BE2C (cell line): ENCODE results near the gene DCLK1.

ENCODE experiments used
- DNase-seq: peaks from one replicate; pipeline ENCODE4 v3.0.0-alpha.2; 2020
- H3K27me3 ChIP-seq: fragments of 250-450 bp; sonication (Bioruptor Pico); 2 replicates; pipeline ENCODE4 v1.5.1; 2020; ENCODE audit warnings: mild to moderate bottlenecking
- H3K36me3 ChIP-seq: fragments of 250-450 bp; sonication (Bioruptor Pico); 2 replicates; pipeline ENCODE4 v1.5.1; 2020; ENCODE audit warnings: mild to moderate bottlenecking
- H3K4me1 ChIP-seq: fragments of 250-450 bp; sonication (Bioruptor Pico); 2 replicates; pipeline ENCODE4 v1.5.1; 2020
- H3K4me3 ChIP-seq: 2 replicates; pipeline ENCODE4 v1.5.1; 2011; ENCODE audit warnings: low read depth, low read length
- H3K9me3 ChIP-seq: fragments of 250-450 bp; sonication (Bioruptor Pico); 2 replicates; pipeline ENCODE4 v1.5.1; 2020
- TF ChIP-seq, protein P1 (sequence below): IDR thresholded peaks from 2 replicates; pipeline ENCODE4 v1.5.1; 2012; ENCODE audit warnings: mild to moderate bottlenecking, low read depth, low read length

Gene DCLK1

DNA sequence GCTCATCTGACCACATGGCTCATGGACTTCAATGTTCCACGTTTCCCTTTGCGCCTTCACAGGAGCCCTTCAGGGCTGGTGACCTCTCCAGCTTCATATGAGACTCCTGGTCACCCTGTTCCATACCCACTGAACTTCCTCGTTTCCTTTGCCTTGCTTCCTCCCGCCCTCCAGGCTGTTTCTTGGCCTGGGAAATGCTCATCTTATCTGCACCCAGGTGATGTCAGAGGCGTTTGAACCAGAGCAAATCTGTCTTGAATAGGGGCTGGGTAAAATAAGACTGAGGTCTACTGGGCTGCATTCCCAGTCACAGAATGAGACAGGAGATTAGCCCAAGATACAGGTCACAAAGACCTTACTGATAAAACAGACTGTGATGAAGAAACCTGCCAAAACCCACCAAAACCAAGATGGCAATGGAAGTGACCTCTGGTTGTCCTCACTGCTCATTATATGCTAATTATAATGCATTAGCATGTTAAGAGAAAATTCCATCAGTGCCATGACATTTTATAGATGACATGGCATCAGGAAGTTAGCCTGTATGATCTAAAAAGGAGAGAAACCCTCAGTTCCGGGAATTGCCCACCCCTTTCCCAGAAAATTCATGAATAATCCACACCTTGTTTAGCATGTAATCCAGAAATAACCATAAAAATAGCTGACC is 102.7 kb downstream of the DCLK1 start:
- DNase-seq = no peak
- Histone ChIP-seq H3K36me3 (no peaks in the 10 kb centered on the region), H3K4me3 (no peak overlapping the region), H3K9me3 (no peaks in the 10 kb centered on the region), H3K27me3 (no peaks in the 10 kb centered on the region), H3K4me1 (peaks cover 17% of the 10 kb centered on the region)
- TF ChIP-seq, protein P1, sequence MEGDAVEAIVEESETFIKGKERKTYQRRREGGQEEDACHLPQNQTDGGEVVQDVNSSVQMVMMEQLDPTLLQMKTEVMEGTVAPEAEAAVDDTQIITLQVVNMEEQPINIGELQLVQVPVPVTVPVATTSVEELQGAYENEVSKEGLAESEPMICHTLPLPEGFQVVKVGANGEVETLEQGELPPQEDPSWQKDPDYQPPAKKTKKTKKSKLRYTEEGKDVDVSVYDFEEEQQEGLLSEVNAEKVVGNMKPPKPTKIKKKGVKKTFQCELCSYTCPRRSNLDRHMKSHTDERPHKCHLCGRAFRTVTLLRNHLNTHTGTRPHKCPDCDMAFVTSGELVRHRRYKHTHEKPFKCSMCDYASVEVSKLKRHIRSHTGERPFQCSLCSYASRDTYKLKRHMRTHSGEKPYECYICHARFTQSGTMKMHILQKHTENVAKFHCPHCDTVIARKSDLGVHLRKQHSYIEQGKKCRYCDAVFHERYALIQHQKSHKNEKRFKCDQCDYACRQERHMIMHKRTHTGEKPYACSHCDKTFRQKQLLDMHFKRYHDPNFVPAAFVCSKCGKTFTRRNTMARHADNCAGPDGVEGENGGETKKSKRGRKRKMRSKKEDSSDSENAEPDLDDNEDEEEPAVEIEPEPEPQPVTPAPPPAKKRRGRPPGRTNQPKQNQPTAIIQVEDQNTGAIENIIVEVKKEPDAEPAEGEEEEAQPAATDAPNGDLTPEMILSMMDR = no peak

DNA sequence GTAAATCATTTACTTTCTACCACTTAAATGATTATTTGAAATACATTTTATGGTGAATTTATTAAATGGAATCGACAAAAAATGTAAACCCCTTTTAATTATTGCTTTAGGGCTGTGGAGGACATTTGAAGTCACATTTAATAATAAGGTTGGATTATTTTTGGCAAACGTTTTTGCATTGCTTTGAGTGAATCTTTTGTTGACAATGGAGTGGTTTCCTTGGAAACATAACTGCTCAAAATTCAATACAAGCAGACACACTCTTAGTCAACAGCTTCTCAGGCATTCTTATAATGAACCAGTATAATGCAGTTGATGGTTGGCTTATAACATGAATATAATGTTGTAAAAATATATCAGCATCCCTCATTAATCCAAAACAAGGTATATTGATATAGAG is 104.7 kb downstream of the DCLK1 start:
- no peak for DNase-seq
- Histone ChIP-seq H3K9me3 (no peaks in the 10 kb centered on the region), H3K4me3 (no peak overlapping the region), H3K36me3 (no peaks in the 10 kb centered on the region), H3K4me1 (peaks cover 6% of the 10 kb centered on the region), H3K27me3 (no peaks in the 10 kb centered on the region)
- TF ChIP-seq, protein P1 = no peak

DNA sequence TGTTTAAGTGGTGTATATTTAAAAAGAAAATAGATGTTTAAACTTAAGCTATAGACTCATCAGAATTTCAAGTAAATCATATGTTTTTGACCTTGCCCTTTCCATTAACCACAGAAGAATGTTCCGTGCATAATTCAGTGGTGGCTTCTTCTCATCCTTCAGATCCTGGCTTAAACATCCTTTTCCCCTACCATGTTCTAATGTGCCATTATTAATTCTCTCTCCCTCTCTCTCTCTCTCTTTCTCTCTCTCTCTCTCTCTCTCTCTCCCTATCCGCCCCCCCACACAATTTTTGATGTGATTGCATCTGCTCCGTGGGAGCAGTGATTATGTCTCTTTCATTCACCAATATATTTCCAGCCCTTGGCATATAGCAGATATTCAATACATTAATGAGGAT is 116.4 kb downstream of the DCLK1 start:
- no peaks in the 10 kb centered on the region for H3K9me3 ChIP-seq
- H3K4me1 ChIP-seq = peaks cover 15% of the 10 kb centered on the region
- TF ChIP-seq, protein P1 = no peak
- no peaks in the 10 kb centered on the region for H3K36me3 ChIP-seq
- H3K27me3 ChIP-seq = no peaks in the 10 kb centered on the region
- no peak for DNase-seq
- H3K4me3 ChIP-seq = no peak overlapping the region

DNA sequence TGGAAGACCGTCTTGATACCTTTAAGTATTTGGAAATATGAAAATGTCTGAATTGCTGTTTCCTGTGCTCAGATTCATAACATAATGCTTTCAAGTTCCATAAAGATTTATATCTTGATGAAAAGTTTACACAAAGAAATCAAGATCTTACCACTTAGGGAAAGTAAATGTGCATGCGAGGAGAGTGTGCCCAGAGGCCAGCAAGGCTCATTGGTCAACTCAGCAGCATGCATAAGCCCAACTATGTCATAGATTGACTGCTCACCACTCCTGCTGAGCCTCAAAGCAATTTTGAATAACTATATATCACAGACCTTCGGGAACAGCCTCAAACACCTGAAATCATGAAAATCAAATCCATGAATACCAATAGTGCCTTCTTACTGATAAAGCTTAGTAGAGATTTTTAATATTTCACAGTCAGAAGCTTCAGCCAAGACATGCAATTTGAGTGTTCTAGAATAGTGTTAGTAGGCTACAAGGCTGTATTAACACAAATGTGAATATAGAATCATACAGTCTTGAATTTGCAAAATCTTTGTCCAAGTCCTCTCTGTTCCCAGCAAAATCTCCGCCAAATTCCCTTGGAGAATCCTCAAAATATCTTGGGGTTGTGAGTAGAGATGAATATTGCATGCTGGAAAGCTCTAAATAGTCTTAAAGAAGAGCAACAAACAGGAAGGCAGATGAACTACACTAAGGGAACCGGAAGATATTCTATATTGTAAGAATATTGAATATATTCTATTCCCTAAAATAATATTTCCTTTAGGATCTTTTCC is 124.1 kb downstream of the DCLK1 start:
- TF ChIP-seq, protein P1 = no peak
- Histone ChIP-seq H3K9me3 (no peaks in the 10 kb centered on the region), H3K4me3 (no peak overlapping the region), H3K27me3 (no peaks in the 10 kb centered on the region), H3K4me1 (no peaks in the 10 kb centered on the region), H3K36me3 (no peaks in the 10 kb centered on the region)
- DNase-seq = no peak

DNA sequence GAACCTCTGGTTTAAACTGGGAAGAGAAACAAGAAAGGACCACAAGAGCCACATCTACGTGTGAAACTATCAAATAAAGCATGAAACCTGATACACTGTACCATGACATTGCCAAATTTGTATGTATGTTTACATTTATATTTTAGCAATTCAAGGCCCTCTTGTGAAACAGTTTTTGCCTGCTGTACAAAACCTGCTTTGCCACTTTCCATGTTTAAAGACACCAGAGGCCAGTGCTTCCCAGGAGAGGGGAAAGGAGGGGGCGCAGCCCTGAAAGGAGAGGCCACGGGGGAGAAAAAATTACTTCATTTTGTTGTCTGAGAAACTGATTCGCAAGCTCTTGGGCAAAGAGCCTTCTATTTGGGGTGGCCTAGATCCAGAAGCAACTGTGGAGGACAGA is 124.8 kb downstream of the DCLK1 start:
- no peak for DNase-seq
- Histone ChIP-seq H3K27me3 (no peaks in the 10 kb centered on the region), H3K36me3 (no peaks in the 10 kb centered on the region), H3K9me3 (no peaks in the 10 kb centered on the region), H3K4me1 (no peaks in the 10 kb centered on the region), H3K4me3 (no peak overlapping the region)
- TF ChIP-seq, protein P1 = no peak

DNA sequence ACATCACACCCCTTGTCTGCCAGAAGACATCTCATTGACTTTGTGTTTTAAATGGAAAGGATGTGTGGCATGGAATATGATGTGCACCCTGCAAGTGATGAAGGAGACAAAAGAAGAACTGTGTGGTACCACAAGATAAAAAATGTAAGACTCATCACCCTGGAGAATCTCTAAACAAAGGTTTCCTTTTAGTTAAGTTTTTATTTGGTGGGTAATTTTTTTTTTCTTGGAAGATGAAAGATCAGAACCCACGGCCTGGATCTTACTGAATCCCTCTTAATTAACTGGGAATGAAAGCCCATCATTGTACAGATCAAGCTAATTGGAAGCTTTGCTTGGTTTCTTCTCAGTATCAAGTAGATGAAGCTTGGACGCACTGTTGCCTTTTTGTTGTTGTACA is 129.6 kb downstream of the DCLK1 start:
- Histone ChIP-seq H3K27me3 (no peaks in the 10 kb centered on the region), H3K36me3 (no peaks in the 10 kb centered on the region), H3K4me1 (no peaks in the 10 kb centered on the region), H3K4me3 (no peak overlapping the region), H3K9me3 (no peaks in the 10 kb centered on the region)
- no peak for DNase-seq
- TF ChIP-seq, protein P1 = no peak
